GM19025 (cell line): ENCODE measurements around the gene ZCWPW2.

Source experiments
- ATAC-seq: cut with Tn5 transposase; IDR thresholded peaks from one replicate; pipeline ENCODE4 v1.9.1; 2021; ENCODE audit warnings: mild to moderate bottlenecking, low read depth, moderate library complexity; ENCODE audit not compliant: unreplicated experiment

The ZCWPW2 gene

DNA sequence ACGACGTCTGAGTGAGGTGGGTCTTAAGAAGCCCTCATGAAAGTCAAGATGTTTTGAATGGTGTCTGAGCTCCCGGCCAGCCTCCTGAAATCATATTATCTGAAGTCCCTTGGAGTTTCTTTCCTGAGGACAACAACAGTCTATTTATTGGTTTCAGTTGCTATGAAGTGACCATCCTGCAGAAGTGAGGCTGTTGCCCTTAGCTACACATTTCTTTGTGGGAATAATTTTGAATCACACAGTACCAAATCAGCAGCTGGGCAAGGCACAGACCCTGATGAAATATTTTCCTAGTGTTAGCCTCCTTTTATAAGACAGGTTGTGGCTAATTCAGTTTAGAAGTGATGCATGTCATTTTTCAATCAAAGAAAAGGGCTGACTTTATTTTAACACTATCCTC lies 220.8 kb downstream of the ZCWPW2 start:
- no peak for ATAC-seq

DNA sequence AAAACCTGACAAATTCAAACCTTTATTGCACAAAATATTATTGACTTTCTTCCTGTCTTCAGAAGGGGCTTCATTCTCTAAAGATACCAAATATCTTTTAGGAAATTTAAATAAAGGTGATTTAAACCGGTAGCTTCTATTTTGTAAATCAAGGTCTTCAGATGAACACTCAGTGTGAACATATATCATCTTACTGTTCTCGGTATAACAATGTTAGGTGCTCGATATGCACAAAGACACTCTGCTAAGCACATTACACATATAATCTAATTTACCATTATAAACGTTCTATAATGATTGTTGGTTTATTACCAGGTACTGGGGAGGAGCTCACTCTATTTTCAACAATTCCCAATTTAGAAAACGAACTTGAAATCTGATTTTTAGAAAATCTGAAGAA lies 225.5 kb downstream of the ZCWPW2 start:
- ATAC-seq, result no peak

DNA sequence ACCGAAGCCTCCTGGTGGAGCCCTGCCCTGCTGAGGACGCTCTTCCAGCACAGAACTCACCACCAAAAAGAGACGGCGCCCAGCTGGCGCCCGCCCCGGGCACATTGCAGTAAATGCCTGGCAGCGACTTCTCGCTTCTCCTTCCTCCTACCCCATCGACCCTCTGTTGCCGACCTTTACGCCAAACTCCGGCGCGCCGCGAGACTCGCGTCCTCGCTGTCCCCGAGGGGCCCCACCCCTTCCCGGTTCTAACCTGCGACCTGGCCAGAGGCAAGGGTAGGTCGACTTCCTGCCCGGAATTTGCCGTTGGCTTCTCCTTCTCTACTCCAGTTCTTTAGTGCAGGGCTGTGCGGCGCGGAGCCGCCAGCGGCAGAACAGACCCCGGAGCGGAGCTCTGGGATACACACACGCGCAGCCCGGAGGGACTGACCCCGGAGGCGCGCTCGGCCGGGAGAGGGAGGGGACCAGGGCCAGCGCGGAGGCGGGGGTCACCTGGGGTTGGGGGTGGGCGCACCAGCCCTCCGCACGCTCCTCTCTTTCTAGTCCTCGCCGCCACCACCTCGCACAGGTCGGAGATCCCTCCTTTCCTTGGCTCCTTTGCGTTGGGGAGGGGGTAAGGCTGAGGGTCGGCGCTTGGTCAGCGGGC lies 226.7 kb downstream of the ZCWPW2 start:
- no peak for ATAC-seq
